GM23338 (cell line): ENCODE measurements around the gene NFIC.

Experiments
- CREB1 ChIP-seq: fragments of 250-450 bp; sonication (Bioruptor Pico); IDR thresholded peaks from 2 replicates; pipeline ENCODE4 v1.5.0; 2020; ENCODE audit warnings: low read depth, mild to moderate bottlenecking, moderate library complexity
- EZH2 ChIP-seq: fragments of 200-600 bp; sonication (generic); IDR thresholded peaks from one replicate; pipeline ENCODE4 v1.8.0; 2017; ENCODE audit warnings: antibody characterized with exemption, mild to moderate bottlenecking, low read depth; ENCODE audit not compliant: unreplicated experiment
- EZH2phosphoT487 ChIP-seq: fragments of 200-600 bp; sonication (generic); IDR thresholded peaks from one replicate; pipeline ENCODE4 v1.8.1; 2018; ENCODE audit warnings: antibody characterized with exemption; ENCODE audit not compliant: unreplicated experiment
- JUNB ChIP-seq: IDR thresholded peaks from one replicate; pipeline ENCODE4 v1.6.1; 2016; ENCODE audit warnings: antibody characterized with exemption; ENCODE audit not compliant: unreplicated experiment
- NANOG ChIP-seq: IDR thresholded peaks from 2 replicates; pipeline ENCODE4 v1.6.1; 2016; ENCODE audit warnings: antibody characterized with exemption, borderline replicate concordance
- POLR2AphosphoS5 ChIP-seq: IDR thresholded peaks from 2 replicates; pipeline ENCODE4 v1.6.1; 2016; ENCODE audit warnings: antibody characterized with exemption, low read depth
- ZNF114 ChIP-seq: fragments of 250-450 bp; sonication (Bioruptor Pico); IDR thresholded peaks from 2 replicates; pipeline ENCODE4 v1.5.0; 2020; ENCODE audit warnings: mild to moderate bottlenecking, moderate library complexity
- ZNF331 ChIP-seq: fragments of 250-450 bp; sonication (Bioruptor Pico); IDR thresholded peaks from 2 replicates; pipeline ENCODE4 v1.5.0; 2020; ENCODE audit warnings: low read depth, mild to moderate bottlenecking, moderate library complexity
- TF ChIP-seq, protein P1 (sequence below), 2 experiments: fragments of 200-600 bp in 1 of 2; sonication (generic) in 1 of 2; conservative IDR thresholded peaks; 2 replicates each; pipeline versions ENCODE4 v1.5.1 to v1.6.1; 2016 to 2017; ENCODE audit warnings: antibody characterized with exemption in 2 of 2, low read depth in 2 of 2, mild to moderate bottlenecking in 2 of 2, moderate library complexity in 1 of 2
- TF ChIP-seq, protein P2 (sequence below): IDR thresholded peaks from one replicate; pipeline ENCODE4 v1.6.1; 2018; ENCODE audit warnings: antibody characterized with exemption; ENCODE audit not compliant: unreplicated experiment
- TF ChIP-seq, protein P3 (sequence below): IDR thresholded peaks from 2 replicates; pipeline ENCODE4 v1.6.1; 2016; ENCODE audit warnings: antibody characterized with exemption
- TF ChIP-seq, protein P4 (sequence below): fragments of 250-450 bp; sonication (Bioruptor Pico); IDR thresholded peaks from 2 replicates; pipeline ENCODE4 v1.5.0; 2020; ENCODE audit warnings: mild to moderate bottlenecking, moderate library complexity

DNA sequence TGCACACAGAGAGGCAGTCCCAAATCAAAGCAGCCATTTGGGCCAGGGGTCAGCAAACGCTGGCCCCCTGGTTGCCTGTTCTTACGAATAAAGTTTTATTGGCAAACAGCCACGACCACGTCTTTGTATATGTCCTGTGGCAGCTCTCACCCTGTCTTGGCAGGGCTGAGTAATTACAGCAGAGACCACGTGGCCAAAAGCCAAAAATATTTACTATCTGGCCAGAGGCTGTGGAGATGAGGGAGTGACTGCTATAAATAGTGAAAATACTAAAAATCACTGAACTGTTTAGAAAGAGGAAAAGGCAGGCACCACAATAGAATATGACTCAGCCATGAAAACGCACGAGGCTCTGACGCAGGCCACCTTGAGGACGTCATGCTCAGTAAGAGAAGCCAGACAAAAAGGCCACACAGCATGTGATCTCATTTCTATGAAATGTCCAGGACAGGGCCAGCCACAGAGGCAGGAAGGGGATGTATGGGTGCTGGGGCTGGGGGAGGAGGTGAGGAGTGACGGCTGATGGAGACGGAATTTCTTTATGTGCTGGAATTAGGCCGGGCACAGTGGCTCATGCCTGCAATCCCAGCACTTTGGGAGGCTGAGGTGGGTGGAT lies 84.5 kb downstream of the NFIC start:
- TF ChIP-seq POLR2AphosphoS5 (no peak), ZNF331 (CRISPR knock-in tag) (no peak), CREB1 (CRISPR knock-in tag) (no peak), EZH2phosphoT487 (no peak), EZH2 (no peak), NANOG (no peak), ZNF114 (CRISPR knock-in tag) (no peak), JUNB (no peak)
- TF ChIP-seq, protein P1, sequence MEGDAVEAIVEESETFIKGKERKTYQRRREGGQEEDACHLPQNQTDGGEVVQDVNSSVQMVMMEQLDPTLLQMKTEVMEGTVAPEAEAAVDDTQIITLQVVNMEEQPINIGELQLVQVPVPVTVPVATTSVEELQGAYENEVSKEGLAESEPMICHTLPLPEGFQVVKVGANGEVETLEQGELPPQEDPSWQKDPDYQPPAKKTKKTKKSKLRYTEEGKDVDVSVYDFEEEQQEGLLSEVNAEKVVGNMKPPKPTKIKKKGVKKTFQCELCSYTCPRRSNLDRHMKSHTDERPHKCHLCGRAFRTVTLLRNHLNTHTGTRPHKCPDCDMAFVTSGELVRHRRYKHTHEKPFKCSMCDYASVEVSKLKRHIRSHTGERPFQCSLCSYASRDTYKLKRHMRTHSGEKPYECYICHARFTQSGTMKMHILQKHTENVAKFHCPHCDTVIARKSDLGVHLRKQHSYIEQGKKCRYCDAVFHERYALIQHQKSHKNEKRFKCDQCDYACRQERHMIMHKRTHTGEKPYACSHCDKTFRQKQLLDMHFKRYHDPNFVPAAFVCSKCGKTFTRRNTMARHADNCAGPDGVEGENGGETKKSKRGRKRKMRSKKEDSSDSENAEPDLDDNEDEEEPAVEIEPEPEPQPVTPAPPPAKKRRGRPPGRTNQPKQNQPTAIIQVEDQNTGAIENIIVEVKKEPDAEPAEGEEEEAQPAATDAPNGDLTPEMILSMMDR (conservative IDR thresholded peaks at IDR 0.05; ENCODE audit: low read depth in 2 of 2), result no peak
- TF ChIP-seq, protein P2, sequence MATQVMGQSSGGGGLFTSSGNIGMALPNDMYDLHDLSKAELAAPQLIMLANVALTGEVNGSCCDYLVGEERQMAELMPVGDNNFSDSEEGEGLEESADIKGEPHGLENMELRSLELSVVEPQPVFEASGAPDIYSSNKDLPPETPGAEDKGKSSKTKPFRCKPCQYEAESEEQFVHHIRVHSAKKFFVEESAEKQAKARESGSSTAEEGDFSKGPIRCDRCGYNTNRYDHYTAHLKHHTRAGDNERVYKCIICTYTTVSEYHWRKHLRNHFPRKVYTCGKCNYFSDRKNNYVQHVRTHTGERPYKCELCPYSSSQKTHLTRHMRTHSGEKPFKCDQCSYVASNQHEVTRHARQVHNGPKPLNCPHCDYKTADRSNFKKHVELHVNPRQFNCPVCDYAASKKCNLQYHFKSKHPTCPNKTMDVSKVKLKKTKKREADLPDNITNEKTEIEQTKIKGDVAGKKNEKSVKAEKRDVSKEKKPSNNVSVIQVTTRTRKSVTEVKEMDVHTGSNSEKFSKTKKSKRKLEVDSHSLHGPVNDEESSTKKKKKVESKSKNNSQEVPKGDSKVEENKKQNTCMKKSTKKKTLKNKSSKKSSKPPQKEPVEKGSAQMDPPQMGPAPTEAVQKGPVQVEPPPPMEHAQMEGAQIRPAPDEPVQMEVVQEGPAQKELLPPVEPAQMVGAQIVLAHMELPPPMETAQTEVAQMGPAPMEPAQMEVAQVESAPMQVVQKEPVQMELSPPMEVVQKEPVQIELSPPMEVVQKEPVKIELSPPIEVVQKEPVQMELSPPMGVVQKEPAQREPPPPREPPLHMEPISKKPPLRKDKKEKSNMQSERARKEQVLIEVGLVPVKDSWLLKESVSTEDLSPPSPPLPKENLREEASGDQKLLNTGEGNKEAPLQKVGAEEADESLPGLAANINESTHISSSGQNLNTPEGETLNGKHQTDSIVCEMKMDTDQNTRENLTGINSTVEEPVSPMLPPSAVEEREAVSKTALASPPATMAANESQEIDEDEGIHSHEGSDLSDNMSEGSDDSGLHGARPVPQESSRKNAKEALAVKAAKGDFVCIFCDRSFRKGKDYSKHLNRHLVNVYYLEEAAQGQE, result no peak
- TF ChIP-seq, protein P3, sequence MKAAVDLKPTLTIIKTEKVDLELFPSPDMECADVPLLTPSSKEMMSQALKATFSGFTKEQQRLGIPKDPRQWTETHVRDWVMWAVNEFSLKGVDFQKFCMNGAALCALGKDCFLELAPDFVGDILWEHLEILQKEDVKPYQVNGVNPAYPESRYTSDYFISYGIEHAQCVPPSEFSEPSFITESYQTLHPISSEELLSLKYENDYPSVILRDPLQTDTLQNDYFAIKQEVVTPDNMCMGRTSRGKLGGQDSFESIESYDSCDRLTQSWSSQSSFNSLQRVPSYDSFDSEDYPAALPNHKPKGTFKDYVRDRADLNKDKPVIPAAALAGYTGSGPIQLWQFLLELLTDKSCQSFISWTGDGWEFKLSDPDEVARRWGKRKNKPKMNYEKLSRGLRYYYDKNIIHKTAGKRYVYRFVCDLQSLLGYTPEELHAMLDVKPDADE, result no peak
- TF ChIP-seq, protein P4, sequence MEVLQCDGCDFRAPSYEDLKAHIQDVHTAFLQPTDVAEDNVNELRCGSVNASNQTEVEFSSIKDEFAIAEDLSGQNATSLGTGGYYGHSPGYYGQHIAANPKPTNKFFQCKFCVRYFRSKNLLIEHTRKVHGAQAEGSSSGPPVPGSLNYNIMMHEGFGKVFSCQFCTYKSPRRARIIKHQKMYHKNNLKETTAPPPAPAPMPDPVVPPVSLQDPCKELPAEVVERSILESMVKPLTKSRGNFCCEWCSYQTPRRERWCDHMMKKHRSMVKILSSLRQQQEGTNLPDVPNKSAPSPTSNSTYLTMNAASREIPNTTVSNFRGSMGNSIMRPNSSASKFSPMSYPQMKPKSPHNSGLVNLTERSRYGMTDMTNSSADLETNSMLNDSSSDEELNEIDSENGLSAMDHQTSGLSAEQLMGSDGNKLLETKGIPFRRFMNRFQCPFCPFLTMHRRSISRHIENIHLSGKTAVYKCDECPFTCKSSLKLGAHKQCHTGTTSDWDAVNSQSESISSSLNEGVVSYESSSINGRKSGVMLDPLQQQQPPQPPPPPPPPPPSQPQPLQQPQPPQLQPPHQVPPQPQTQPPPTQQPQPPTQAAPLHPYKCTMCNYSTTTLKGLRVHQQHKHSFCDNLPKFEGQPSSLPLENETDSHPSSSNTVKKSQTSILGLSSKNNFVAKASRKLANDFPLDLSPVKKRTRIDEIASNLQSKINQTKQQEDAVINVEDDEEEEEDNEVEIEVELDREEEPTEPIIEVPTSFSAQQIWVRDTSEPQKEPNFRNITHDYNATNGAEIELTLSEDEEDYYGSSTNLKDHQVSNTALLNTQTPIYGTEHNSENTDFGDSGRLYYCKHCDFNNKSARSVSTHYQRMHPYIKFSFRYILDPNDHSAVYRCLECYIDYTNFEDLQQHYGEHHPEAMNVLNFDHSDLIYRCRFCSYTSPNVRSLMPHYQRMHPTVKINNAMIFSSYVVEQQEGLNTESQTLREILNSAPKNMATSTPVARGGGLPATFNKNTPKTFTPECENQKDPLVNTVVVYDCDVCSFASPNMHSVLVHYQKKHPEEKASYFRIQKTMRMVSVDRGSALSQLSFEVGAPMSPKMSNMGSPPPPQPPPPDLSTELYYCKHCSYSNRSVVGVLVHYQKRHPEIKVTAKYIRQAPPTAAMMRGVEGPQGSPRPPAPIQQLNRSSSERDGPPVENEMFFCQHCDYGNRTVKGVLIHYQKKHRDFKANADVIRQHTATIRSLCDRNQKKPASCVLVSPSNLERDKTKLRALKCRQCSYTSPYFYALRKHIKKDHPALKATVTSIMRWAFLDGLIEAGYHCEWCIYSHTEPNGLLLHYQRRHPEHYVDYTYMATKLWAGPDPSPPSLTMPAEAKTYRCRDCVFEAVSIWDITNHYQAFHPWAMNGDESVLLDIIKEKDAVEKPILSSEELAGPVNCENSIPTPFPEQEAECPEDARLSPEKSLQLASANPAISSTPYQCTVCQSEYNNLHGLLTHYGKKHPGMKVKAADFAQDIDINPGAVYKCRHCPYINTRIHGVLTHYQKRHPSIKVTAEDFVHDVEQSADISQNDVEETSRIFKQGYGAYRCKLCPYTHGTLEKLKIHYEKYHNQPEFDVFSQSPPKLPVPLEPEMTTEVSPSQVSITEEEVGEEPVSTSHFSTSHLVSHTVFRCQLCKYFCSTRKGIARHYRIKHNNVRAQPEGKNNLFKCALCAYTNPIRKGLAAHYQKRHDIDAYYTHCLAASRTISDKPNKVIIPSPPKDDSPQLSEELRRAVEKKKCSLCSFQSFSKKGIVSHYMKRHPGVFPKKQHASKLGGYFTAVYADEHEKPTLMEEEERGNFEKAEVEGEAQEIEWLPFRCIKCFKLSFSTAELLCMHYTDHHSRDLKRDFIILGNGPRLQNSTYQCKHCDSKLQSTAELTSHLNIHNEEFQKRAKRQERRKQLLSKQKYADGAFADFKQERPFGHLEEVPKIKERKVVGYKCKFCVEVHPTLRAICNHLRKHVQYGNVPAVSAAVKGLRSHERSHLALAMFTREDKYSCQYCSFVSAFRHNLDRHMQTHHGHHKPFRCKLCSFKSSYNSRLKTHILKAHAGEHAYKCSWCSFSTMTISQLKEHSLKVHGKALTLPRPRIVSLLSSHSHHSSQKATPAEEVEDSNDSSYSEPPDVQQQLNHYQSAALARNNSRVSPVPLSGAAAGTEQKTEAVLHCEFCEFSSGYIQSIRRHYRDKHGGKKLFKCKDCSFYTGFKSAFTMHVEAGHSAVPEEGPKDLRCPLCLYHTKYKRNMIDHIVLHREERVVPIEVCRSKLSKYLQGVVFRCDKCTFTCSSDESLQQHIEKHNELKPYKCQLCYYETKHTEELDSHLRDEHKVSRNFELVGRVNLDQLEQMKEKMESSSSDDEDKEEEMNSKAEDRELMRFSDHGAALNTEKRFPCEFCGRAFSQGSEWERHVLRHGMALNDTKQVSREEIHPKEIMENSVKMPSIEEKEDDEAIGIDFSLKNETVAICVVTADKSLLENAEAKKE, result no peak
